Activated naive CD8-positive, alpha-beta T cell treated with anti-CD3 and anti-CD28 coated beads for 36 hours (primary cell): ENCODE results near the gene POLRMT. TPM values are rescaled to one million over a fixed set of nuclear protein-coding genes. Genes with fewer than 3 reads are reported as not detected.

Experiments used
- DNase-seq: peaks from one replicate; pipeline ENCODE4 v3.0.0; 2021
- H3K27ac Mint-ChIP-seq: one replicate; pipeline ENCODE4 v1.8.0; 2022; ENCODE audit warnings: mild to moderate bottlenecking, moderate library complexity, mixed read lengths
- H3K27me3 Mint-ChIP-seq: one replicate; pipeline ENCODE4 v1.8.0; 2022; ENCODE audit warnings: mild to moderate bottlenecking, mixed read lengths
- H3K36me3 Mint-ChIP-seq: one replicate; pipeline ENCODE4 v1.8.0; 2021; ENCODE audit warnings: mild to moderate bottlenecking, mixed read lengths
- H3K4me1 Mint-ChIP-seq: one replicate; pipeline ENCODE4 v1.8.0; 2021; ENCODE audit warnings: mixed read lengths
- H3K4me3 Mint-ChIP-seq: one replicate; pipeline ENCODE4 v1.8.0; 2022; ENCODE audit warnings: mild to moderate bottlenecking, moderate library complexity, mixed read lengths
- H3K9me3 Mint-ChIP-seq: one replicate; pipeline ENCODE4 v1.8.0; 2022; ENCODE audit warnings: mixed read lengths
- total RNA-seq, 2 experiments: library from RNA; stranded (reverse); gene quantifications; one replicate each; pipeline ENCODE4 v1.2.3, GENCODE V29; 2021

The POLRMT gene
- 10 to 100 TPM; 73.3 to 74.6 TPM for total RNA-seq

GRCh38 chr19:633068-633785 is at the start of gene POLRMT:
POLRMT (minus strand) TSS chr19:633537; CDS start chr19:633512, 25 bp downstream.
- peak; percentile 95 for DNase-seq
- H3K36me3 Mint-ChIP-seq = peaks cover 28% of the 10 kb centered on the region
- no peaks in the 10 kb centered on the region for H3K27me3 Mint-ChIP-seq
- peak within 1 kb of the TSS; percentile 97 for H3K4me3 Mint-ChIP-seq
- no peaks in the 10 kb centered on the region for H3K9me3 Mint-ChIP-seq
- peaks cover 24% of the 10 kb centered on the region for H3K4me1 Mint-ChIP-seq
- peak within 1 kb of the TSS; percentile 95 for H3K27ac Mint-ChIP-seq

- no peak overlapping the region for H3K4me3 Mint-ChIP-seq
- peaks cover under 1% of the 10 kb centered on the region for H3K27me3 Mint-ChIP-seq
- no peaks in the 10 kb centered on the region for H3K4me1 Mint-ChIP-seq
- H3K9me3 Mint-ChIP-seq = no peaks in the 10 kb centered on the region
- H3K27ac Mint-ChIP-seq = no peak overlapping the region
- DNase-seq = no peak
- H3K36me3 Mint-ChIP-seq = peaks cover 1% of the 10 kb centered on the region
These were observed 49.5 kb upstream of the POLRMT start for GRCh38 chr19:682678-683320.

GRCh38 chr19:681029-682019 is 48.0 kb upstream of the POLRMT start:
- Mint-ChIP-seq H3K27ac (peak overlapping the region; percentile 96), H3K9me3 (no peaks in the 10 kb centered on the region), H3K27me3 (peaks cover 10% of the 10 kb centered on the region), H3K36me3 (peaks cover 1% of the 10 kb centered on the region), H3K4me3 (peak overlapping the region; percentile 92), H3K4me1 (no peaks in the 10 kb centered on the region)
- DNase-seq = peak; percentile 93

- no peaks in the 10 kb centered on the region for H3K9me3 Mint-ChIP-seq
- H3K36me3 Mint-ChIP-seq = peaks cover 1% of the 10 kb centered on the region
These were observed 47.1 kb upstream of the POLRMT start for GRCh38 chr19:680287-681028.

GRCh38 chr19:679418-680286 is 46.3 kb upstream of the POLRMT start:
- peak; percentile 60 for DNase-seq
- peaks cover 23% of the 10 kb centered on the region for H3K27me3 Mint-ChIP-seq
- peaks cover 1% of the 10 kb centered on the region for H3K36me3 Mint-ChIP-seq
- peak overlapping the region; percentile 73 for H3K4me3 Mint-ChIP-seq
- H3K4me1 Mint-ChIP-seq = peaks cover 3% of the 10 kb centered on the region
- H3K27ac Mint-ChIP-seq = peak overlapping the region; percentile 60
- no peaks in the 10 kb centered on the region for H3K9me3 Mint-ChIP-seq

More at GRCh38 chr19:680287-681028, 47.1 kb upstream of the POLRMT start:
- H3K27me3 Mint-ChIP-seq = peaks cover 16% of the 10 kb centered on the region
- H3K4me3 Mint-ChIP-seq = peak overlapping the region; percentile 92
- DNase-seq = peak; percentile 98
- peaks cover under 1% of the 10 kb centered on the region for H3K4me1 Mint-ChIP-seq
- H3K27ac Mint-ChIP-seq = peak overlapping the region; percentile 96

GRCh38 chr19:678791-679388 is 45.6 kb upstream of the POLRMT start:
- Mint-ChIP-seq H3K4me1 (peaks cover 3% of the 10 kb centered on the region), H3K9me3 (no peaks in the 10 kb centered on the region), H3K27ac (no peak overlapping the region), H3K27me3 (peaks cover 27% of the 10 kb centered on the region), H3K4me3 (peak overlapping the region; percentile 73), H3K36me3 (peaks cover 1% of the 10 kb centered on the region)
- no peak for DNase-seq

GRCh38 chr19:677601-678436 is 44.5 kb upstream of the POLRMT start:
- Mint-ChIP-seq H3K4me3 (no peak overlapping the region), H3K27ac (no peak overlapping the region), H3K4me1 (peaks cover 3% of the 10 kb centered on the region), H3K9me3 (no peaks in the 10 kb centered on the region), H3K36me3 (peaks cover 1% of the 10 kb centered on the region), H3K27me3 (peaks cover 37% of the 10 kb centered on the region)
- DNase-seq = no peak

- H3K4me1 Mint-ChIP-seq = peaks cover 3% of the 10 kb centered on the region
- H3K27me3 Mint-ChIP-seq = peaks cover 37% of the 10 kb centered on the region
- no peak overlapping the region for H3K4me3 Mint-ChIP-seq
- peaks cover 1% of the 10 kb centered on the region for H3K36me3 Mint-ChIP-seq
- no peak overlapping the region for H3K27ac Mint-ChIP-seq
- no peak for DNase-seq
- H3K9me3 Mint-ChIP-seq = no peaks in the 10 kb centered on the region
These were observed 43.9 kb upstream of the POLRMT start for GRCh38 chr19:677201-677600.

GRCh38 chr19:676339-677105 is 43.2 kb upstream of the POLRMT start, which contains the start of gene FSTL3:
FSTL3 (plus strand) TSS chr19:676392; CDS start chr19:676424, 32 bp downstream.
- DNase-seq = no peak
- H3K4me3 Mint-ChIP-seq = no peak within 1 kb of the TSS
- peaks cover under 1% of the 10 kb centered on the region for H3K36me3 Mint-ChIP-seq
- peaks cover 37% of the 10 kb centered on the region for H3K27me3 Mint-ChIP-seq
- H3K4me1 Mint-ChIP-seq = peaks cover 3% of the 10 kb centered on the region
- no peak within 1 kb of the TSS for H3K27ac Mint-ChIP-seq
- H3K9me3 Mint-ChIP-seq = no peaks in the 10 kb centered on the region

GRCh38 chr19:676007-676338 is 42.6 kb upstream of the POLRMT start:
- no peaks in the 10 kb centered on the region for H3K9me3 Mint-ChIP-seq
- DNase-seq = no peak
- H3K4me3 Mint-ChIP-seq = no peak overlapping the region
- no peaks in the 10 kb centered on the region for H3K36me3 Mint-ChIP-seq
- H3K4me1 Mint-ChIP-seq = peaks cover 3% of the 10 kb centered on the region
- no peak overlapping the region for H3K27ac Mint-ChIP-seq
- H3K27me3 Mint-ChIP-seq = peaks cover 37% of the 10 kb centered on the region

GRCh38 chr19:674282-675151 is 41.2 kb upstream of the POLRMT start:
- H3K27ac Mint-ChIP-seq = no peak overlapping the region
- H3K27me3 Mint-ChIP-seq = peaks cover 45% of the 10 kb centered on the region
- no peak overlapping the region for H3K4me3 Mint-ChIP-seq
- DNase-seq = no peak
- no peaks in the 10 kb centered on the region for H3K36me3 Mint-ChIP-seq
- peaks cover 3% of the 10 kb centered on the region for H3K4me1 Mint-ChIP-seq
- no peaks in the 10 kb centered on the region for H3K9me3 Mint-ChIP-seq
